Measurements from ENCODE around the gene NHLH2. TPM values are rescaled to one million over a fixed set of nuclear protein-coding genes. Genes with fewer than 3 reads are reported as not detected.

NHLH2 gene
- not detected for total RNA-seq

- Mint-ChIP-seq H3K27me3 (peaks cover 73% of the 10 kb centered on the region), H3K27ac (no peak within 1 kb of the TSS)
- POLR2A ChIA-PET = no interaction called here
These were observed at the start of gene NHLH2 for GRCh38 chr1:115840605-115841460. NHLH2 (minus strand) TSS chr1:115841126; CDS start chr1:115838372, 2,754 bp downstream.

DNA sequence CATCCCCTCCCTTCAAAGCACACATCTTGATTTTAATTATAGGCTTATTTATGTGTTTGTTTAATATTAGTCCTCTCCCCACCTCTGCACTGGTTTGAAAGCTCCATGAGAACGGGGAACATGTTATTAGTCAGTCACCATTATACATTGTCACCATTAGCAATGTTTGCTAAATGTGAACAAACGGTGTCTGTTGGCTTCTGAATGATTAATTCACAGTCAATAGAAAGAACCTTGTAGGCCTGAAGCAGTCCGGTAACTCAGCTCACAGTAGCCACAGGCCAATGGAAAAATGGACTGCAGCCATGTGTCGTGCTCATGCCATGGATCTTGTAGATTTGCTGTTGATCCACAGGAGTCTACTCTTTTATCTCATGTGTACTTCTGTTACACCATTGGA lies 49.7 kb upstream of the NHLH2 start:
- Mint-ChIP-seq H3K4me1 (no peaks in the 10 kb centered on the region), H3K9me3 (no peaks in the 10 kb centered on the region), H3K27me3 (peaks cover 12% of the 10 kb centered on the region), H3K36me3 (no peaks in the 10 kb centered on the region), H3K4me3 (no peak overlapping the region), H3K27ac (no peak overlapping the region)
- ATAC-seq (ENCODE audit: low read depth) (no peak), DNase-seq (no peak)
- POLR2A ChIA-PET = no interaction called here

More at GRCh38 chr1:115840605-115841460, at the start of gene NHLH2:
- Mint-ChIP-seq H3K9me3 (no peaks in the 10 kb centered on the region), H3K36me3 (no peaks in the 10 kb centered on the region), H3K4me1 (peaks cover 2% of the 10 kb centered on the region), H3K4me3 (no peak within 1 kb of the TSS)
- DNase-seq (no peak), ATAC-seq (ENCODE audit: low read depth) (no peak)

DNA sequence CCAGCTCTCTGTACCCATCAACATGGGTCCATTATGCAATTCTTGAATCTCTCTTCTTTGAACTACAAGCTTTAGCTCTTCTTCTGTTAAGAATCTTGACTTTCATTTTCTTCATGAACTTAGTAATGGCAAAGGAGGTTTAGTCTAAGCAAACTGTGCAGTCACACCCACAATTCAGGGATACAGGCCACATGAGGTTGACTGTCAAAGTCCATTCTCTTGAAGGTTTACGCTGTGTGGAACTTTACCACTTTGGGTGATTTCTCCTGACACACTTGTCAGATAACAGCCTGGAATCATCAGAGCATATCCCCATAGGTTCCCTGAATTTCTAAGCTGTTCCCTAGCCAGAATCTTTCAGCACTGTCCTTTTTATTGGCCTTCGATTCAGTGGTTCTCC lies 48.0 kb upstream of the NHLH2 start:
- POLR2A ChIA-PET = no interaction called here
- Mint-ChIP-seq H3K27me3 (peaks cover 10% of the 10 kb centered on the region), H3K9me3 (no peaks in the 10 kb centered on the region), H3K4me1 (no peaks in the 10 kb centered on the region), H3K4me3 (no peak overlapping the region), H3K27ac (no peak overlapping the region), H3K36me3 (no peaks in the 10 kb centered on the region)
- ATAC-seq (ENCODE audit: low read depth) = no peak
- DNase-seq = no peak

- no peaks in the 10 kb centered on the region for H3K4me1 Mint-ChIP-seq
- ATAC-seq (ENCODE audit: low read depth) (no peak), DNase-seq (no peak)
- H3K27ac Mint-ChIP-seq = no peak overlapping the region
- H3K36me3 Mint-ChIP-seq = no peaks in the 10 kb centered on the region
- H3K27me3 Mint-ChIP-seq = peaks cover 15% of the 10 kb centered on the region
- no peak overlapping the region for H3K4me3 Mint-ChIP-seq
- no peaks in the 10 kb centered on the region for H3K9me3 Mint-ChIP-seq
- POLR2A ChIA-PET = no interaction called here
These were observed 42.3 kb upstream of the NHLH2 start for GRCh38 chr1:115882913-115883902.

GRCh38 chr1:115880981-115881672 lies 40.2 kb upstream of the NHLH2 start:
- no peak for ATAC-seq (ENCODE audit: low read depth)
- Mint-ChIP-seq H3K4me1 (peaks cover 3% of the 10 kb centered on the region), H3K27ac (no peak overlapping the region), H3K36me3 (no peaks in the 10 kb centered on the region), H3K9me3 (no peaks in the 10 kb centered on the region), H3K27me3 (peaks cover 8% of the 10 kb centered on the region), H3K4me3 (no peak overlapping the region)
- no peak for DNase-seq
- POLR2A ChIA-PET = no interaction called here

- POLR2A ChIA-PET = no interaction called here
- ATAC-seq (ENCODE audit: low read depth) (no peak), DNase-seq (no peak)
- Mint-ChIP-seq H3K27me3 (peaks cover 10% of the 10 kb centered on the region), H3K9me3 (no peaks in the 10 kb centered on the region), H3K4me3 (no peak overlapping the region), H3K4me1 (peaks cover 3% of the 10 kb centered on the region), H3K27ac (no peak overlapping the region), H3K36me3 (no peaks in the 10 kb centered on the region)
These were observed 39.1 kb upstream of the NHLH2 start for GRCh38 chr1:115879977-115880376.

- Mint-ChIP-seq H3K4me3 (no peak overlapping the region), H3K36me3 (no peaks in the 10 kb centered on the region), H3K4me1 (peaks cover 3% of the 10 kb centered on the region), H3K27ac (no peak overlapping the region), H3K27me3 (peaks cover 10% of the 10 kb centered on the region), H3K9me3 (no peaks in the 10 kb centered on the region)
- DNase-seq (no peak), ATAC-seq (ENCODE audit: low read depth) (no peak)
- POLR2A ChIA-PET = no interaction called here
These were observed 36.6 kb upstream of the NHLH2 start for GRCh38 chr1:115877511-115877910.

- Mint-ChIP-seq H3K36me3 (no peaks in the 10 kb centered on the region), H3K9me3 (no peaks in the 10 kb centered on the region), H3K4me1 (peaks cover 3% of the 10 kb centered on the region), H3K27me3 (peaks cover 10% of the 10 kb centered on the region), H3K27ac (no peak overlapping the region), H3K4me3 (no peak overlapping the region)
- POLR2A ChIA-PET = interaction anchor here (0.6 kb wide), 1 partner anchor 23 kb away, joined by 6 read pairs; no protein-coding TSS in a partner anchor
- DNase-seq = no peak
- no peak for ATAC-seq (ENCODE audit: low read depth)
These were observed 34.0 kb upstream of the NHLH2 start for GRCh38 chr1:115874904-115875303.

GRCh38 chr1:115874497-115874896 lies 33.6 kb upstream of the NHLH2 start:
- H3K4me1 Mint-ChIP-seq = peaks cover 3% of the 10 kb centered on the region
- no peak overlapping the region for H3K4me3 Mint-ChIP-seq
- POLR2A ChIA-PET = no interaction called here
- ATAC-seq (ENCODE audit: low read depth) (no peak), DNase-seq (no peak)
- H3K27ac Mint-ChIP-seq = no peak overlapping the region
- H3K36me3 Mint-ChIP-seq = no peaks in the 10 kb centered on the region
- no peaks in the 10 kb centered on the region for H3K9me3 Mint-ChIP-seq
- peaks cover 13% of the 10 kb centered on the region for H3K27me3 Mint-ChIP-seq

- Mint-ChIP-seq H3K27ac (no peak overlapping the region), H3K4me3 (no peak overlapping the region), H3K36me3 (no peaks in the 10 kb centered on the region), H3K9me3 (no peaks in the 10 kb centered on the region), H3K4me1 (peaks cover 3% of the 10 kb centered on the region), H3K27me3 (peaks cover 13% of the 10 kb centered on the region)
- DNase-seq (no peak), ATAC-seq (ENCODE audit: low read depth) (no peak)
- POLR2A ChIA-PET = no interaction called here
These were observed 32.3 kb upstream of the NHLH2 start for GRCh38 chr1:115873184-115873583.

- H3K27me3 Mint-ChIP-seq = peaks cover 10% of the 10 kb centered on the region
- POLR2A ChIA-PET = no interaction called here
- no peak overlapping the region for H3K4me3 Mint-ChIP-seq
- H3K4me1 Mint-ChIP-seq = no peaks in the 10 kb centered on the region
- H3K36me3 Mint-ChIP-seq = no peaks in the 10 kb centered on the region
- no peaks in the 10 kb centered on the region for H3K9me3 Mint-ChIP-seq
- ATAC-seq (ENCODE audit: low read depth) (no peak), DNase-seq (no peak)
- H3K27ac Mint-ChIP-seq = no peak overlapping the region
These were observed 28.1 kb upstream of the NHLH2 start for GRCh38 chr1:115869064-115869463.

DNA sequence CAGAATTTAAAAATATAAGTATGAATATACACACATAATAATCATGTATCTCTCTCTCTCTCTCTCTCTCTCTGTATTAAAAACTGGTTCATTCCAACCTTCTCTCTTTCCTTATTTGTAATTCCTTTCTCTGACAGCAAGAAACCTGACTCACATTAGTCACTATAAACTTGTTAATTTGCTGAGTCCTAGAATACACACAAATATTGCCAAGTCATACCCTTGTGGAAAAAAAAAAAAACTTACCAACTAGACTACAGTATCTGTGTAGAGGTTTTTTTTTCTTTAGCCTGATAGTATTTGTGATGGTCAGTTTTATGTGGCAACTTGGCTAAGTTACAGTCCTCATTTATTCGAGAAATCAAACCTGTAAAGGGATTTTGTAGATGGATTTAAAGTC lies 26.3 kb upstream of the NHLH2 start:
- H3K9me3 Mint-ChIP-seq = no peaks in the 10 kb centered on the region
- no peak overlapping the region for H3K27ac Mint-ChIP-seq
- peaks cover 13% of the 10 kb centered on the region for H3K27me3 Mint-ChIP-seq
- ATAC-seq (ENCODE audit: low read depth) (no peak), DNase-seq (no peak)
- no peak overlapping the region for H3K4me3 Mint-ChIP-seq
- H3K36me3 Mint-ChIP-seq = no peaks in the 10 kb centered on the region
- no peaks in the 10 kb centered on the region for H3K4me1 Mint-ChIP-seq
- POLR2A ChIA-PET = no interaction called here

DNA sequence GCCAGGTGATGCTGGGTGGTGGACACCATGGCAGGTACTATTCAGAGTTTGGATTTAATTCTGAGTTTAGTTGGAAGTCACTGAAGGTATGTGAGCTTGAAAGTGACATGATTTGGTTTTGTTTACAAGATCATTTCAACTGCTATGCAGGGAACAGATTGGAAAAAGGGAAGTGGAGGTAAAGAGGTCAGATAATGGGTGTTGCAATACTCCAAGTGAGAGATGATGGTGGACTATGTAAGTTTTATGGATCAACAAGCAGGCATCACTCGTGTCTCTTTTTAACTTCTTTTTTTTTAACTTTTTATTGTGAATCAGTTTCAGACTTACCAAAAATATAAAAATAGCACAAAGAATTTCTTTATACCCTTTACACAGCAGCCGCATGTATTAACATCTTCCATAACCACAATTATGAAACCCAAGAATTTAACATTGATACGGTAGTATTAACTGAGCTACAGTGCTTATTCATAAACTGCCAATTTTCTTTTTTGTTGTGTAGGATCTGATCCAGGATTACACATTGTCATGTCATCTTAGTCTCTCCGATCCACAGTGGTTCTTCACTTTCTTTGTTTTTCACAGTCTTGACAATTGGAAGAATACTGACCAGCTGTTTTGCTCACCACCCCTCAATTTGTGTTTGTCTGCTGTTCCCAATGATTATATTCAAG lies 24.9 kb upstream of the NHLH2 start:
- no peak overlapping the region for H3K4me3 Mint-ChIP-seq
- no peaks in the 10 kb centered on the region for H3K4me1 Mint-ChIP-seq
- peaks cover 16% of the 10 kb centered on the region for H3K27me3 Mint-ChIP-seq
- no peaks in the 10 kb centered on the region for H3K36me3 Mint-ChIP-seq
- H3K27ac Mint-ChIP-seq = no peak overlapping the region
- ATAC-seq (ENCODE audit: low read depth) (no peak), DNase-seq (no peak)
- H3K9me3 Mint-ChIP-seq = no peaks in the 10 kb centered on the region
- POLR2A ChIA-PET = no interaction called here

Measured in activated naive CD8-positive, alpha-beta T cell treated with anti-CD3 and anti-CD28 coated beads, Interleukin-2, amount 10 ng/mL, durations not matched to agents 7 days and 5 days (primary cell).